ENCODE data around the gene TXNDC12.

TXNDC12 gene

GRCh38 chr1:51990478-51990965 lies 64.5 kb downstream of the TXNDC12 start, which contains the start of gene RAB3B:
Gene RAB3B (minus strand): TSS chr1:51990700. CDS start chr1:51977117, 13,583 bp downstream.
- DNase-seq: peak; percentile 50

GRCh38 chr1:51989582-51990477 lies 65.2 kb downstream of the TXNDC12 start:
- no peak for DNase-seq

GRCh38 chr1:51988254-51988653 lies 66.7 kb downstream of the TXNDC12 start:
- no peak for DNase-seq

- DNase-seq: no peak
Observed at GRCh38 chr1:51986718-51987117, 68.3 kb downstream of the TXNDC12 start.

DNA sequence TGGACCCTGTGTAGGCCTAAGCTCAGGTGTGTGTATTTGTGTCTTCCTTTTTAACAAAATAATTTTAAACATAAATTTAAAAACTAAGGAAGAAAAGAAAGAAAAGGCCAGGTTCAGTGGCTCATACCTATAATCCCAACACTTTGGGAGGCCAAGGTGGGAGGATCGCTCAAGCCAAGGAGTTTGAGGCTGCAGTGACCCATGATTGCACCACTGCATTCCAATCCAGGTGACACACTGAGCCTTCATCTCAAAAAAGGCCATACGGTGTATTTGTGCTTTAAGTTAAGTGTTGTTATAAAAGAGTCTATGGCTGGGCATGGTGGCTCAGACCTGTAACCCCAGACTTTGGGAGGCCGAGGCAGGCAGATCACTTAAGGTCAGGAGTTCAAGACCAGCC lies 72.8 kb downstream of the TXNDC12 start:
- DNase-seq: no peak

DNA sequence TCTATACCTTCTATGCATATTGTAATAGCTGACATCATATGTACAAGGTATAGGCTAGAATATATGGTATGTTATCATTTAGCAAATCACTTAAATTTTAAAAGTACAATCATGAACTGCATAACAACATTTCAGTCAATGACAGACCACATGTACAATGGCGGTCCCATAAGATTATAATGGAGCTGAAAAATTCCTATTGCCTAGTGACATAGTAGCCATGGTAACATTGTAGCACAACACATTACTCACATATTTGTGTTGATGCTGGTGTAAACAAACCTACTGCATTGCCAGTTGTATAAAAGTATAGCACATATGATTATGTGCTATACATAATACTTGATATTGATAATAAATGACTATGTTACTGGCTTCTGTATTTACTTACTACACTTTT lies 73.4 kb downstream of the TXNDC12 start:
- DNase-seq: no peak

GRCh38 chr1:51978099-51978498 lies 76.9 kb downstream of the TXNDC12 start:
- no peak for DNase-seq

DNA sequence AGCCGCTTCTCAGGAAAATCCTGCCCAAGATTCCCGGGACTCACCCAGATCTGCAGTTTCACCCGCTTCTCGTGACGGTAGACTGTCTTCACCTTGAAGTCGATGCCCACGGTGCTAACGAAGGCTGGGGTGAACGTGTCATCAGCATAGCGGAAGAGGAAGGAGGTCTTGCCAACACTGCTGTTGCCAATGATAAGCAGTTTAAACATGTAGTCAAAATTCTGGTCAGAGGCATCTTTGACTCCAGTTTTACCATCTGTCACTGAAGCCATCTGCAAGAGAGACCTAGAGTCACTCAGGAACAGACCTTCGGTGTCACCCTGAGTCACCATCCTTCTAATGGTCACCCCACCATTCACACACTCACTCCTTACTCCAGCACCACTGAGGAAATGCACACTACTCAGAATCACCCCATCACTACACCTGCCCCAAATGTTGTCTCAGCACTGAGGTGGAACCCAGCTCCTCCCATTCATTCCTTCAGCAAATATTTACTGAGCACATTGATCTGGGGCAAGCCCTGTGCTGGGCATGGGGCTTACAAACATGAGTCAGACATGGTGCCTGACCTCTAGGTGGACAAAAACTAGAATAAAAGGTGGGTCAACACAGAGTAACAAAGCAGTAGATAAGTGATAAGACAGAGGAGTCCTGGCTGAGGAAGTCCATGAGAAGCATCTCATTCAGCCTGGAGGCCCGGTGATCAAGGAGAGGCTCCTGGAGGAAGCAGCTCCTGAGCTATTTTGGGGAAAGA lies 78.0 kb downstream of the TXNDC12 start:
- DNase-seq: no peak

DNA sequence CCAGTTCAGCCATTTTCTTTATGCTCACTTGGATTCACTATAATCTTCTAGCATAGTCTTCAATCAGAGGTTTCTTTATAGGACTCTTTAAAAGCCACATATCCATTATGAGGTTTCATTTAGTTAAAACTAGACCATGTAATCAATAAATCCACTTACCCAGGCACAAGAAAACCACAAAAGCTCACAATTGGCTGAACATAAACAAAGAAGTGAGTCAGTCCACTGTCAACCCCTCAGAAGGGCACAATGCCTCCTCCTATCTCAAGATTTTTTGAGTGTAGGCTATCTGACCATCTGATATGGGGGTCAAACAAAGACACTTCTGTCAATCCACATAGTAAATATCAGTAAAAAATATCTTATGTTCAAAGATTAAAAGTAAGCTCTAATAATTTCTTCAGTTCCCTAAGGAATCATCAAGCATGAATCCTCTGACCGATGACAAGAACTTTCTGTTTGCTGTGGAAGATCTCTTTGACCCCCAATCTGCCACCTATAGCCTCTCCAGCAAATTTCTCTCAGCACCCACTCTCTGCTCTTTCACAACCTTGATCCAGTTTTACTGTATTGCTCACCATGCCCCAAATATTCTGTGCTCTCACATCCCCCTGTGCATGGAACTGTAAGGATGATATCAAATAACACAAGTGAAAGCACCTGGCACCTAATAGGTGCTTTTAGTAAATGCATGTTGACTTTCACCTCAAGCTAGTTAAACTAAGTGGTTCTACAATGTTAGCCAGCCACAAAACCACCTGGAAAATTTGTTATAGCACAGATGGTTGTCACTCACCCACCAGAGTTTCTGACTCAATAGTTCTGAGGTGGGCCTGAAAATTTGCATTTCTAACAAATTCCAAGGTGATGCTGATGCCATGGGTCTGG lies 81.2 kb downstream of the TXNDC12 start:
- DNase-seq: no peak

All from central memory CD4-positive, alpha-beta T cell (primary cell).